ENCODE results near the gene EP400. TPM values are rescaled to one million over a fixed set of nuclear protein-coding genes. Genes with fewer than 3 reads are reported as not detected.

The EP400 gene
- total and polyA plus RNA-seq, 2 of the 4 experiments (the other 2 are of a cell fraction), result 4.3 to 11.4 TPM

DNA sequence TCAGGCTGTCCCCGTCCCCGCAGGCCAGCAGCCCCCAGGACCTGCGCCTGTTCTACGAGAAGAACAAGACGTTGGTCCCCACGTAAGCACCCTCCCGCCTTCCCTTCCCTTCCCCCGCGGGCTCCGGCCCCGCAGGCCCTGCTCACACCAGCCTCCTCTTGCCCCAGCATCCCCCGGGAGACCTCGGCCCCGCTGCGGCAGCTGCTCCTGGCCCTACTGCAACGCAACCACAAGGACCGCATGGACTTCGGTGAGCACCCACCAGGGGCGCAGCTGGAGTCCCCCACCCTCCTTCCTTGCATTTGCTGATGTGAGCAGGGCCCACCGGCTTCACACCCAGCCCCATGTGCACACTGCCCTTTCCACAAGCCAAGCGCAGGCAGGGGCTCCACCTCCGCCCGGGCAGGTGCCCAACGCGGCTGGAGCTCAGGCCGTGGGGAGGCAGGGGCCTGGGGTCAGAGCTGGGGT, 40.0 kb upstream of the EP400 start:
- H2BK120ac ChIP-seq (ENCODE audit: low read depth, low read length), result no peak overlapping the region
- no peak overlapping the region for H2AK5ac ChIP-seq (ENCODE audit: low read depth, low read length)
- CTCF ChIA-PET, result no interaction called here
- H2BK5ac ChIP-seq (ENCODE audit: low read depth, low read length, poor library complexity, severe bottlenecking), result no peak overlapping the region
- peaks cover 61% of the 10 kb centered on the region for H3K36me3 ChIP-seq (ENCODE audit: control insufficient read depth, insufficient read depth, low read length)
- no peak for DNase-seq
- no peak overlapping the region for H4K91ac ChIP-seq (ENCODE audit: insufficient read depth, low read depth, low read length)
- no peak overlapping the region for H3K27ac ChIP-seq (ENCODE audit: insufficient read depth, low read length)
- no peak overlapping the region for H2AFZ ChIP-seq (replicated peaks; ENCODE audit: low read length, poor library complexity)
- TF ChIP-seq BHLHE40 (IDR thresholded peaks at IDR 0.05; ENCODE audit: low read depth, low read length) (no peak), CHD1 (IDR thresholded peaks at IDR 0.05; ENCODE audit: low read depth, low read length) (no peak), RCOR1 (IDR thresholded peaks at IDR 0.05; ENCODE audit: insufficient replicate concordance, low read length) (no peak), FOS (IDR thresholded peaks at IDR 0.05; ENCODE audit: low read depth, low read length) (no peak), POLR2A (IDR thresholded peaks at IDR 0.05; ENCODE audit: low read depth, low read length) (no peak), MXI1 (IDR thresholded peaks at IDR 0.05; ENCODE audit: borderline replicate concordance, low read depth, low read length) (no peak), MAFK (IDR thresholded peaks at IDR 0.05; ENCODE audit: low read depth, low read length) (no peak), RFX5 (IDR thresholded peaks at IDR 0.05; ENCODE audit: low read depth, low read length) (no peak), RAD21 (IDR thresholded peaks at IDR 0.05; ENCODE audit: low read length) (no peak), MAZ (IDR thresholded peaks at IDR 0.05; ENCODE audit: borderline replicate concordance, low read depth, low read length) (no peak), CEBPB (IDR thresholded peaks at IDR 0.05; ENCODE audit: low read depth, low read length) (no peak), SMC3 (IDR thresholded peaks at IDR 0.05; ENCODE audit: low read depth, low read length) (no peak), NFE2L2 (IDR thresholded peaks at IDR 0.05; ENCODE audit: low read depth, low read length) (no peak)
- TF ChIP-seq, protein P1, sequence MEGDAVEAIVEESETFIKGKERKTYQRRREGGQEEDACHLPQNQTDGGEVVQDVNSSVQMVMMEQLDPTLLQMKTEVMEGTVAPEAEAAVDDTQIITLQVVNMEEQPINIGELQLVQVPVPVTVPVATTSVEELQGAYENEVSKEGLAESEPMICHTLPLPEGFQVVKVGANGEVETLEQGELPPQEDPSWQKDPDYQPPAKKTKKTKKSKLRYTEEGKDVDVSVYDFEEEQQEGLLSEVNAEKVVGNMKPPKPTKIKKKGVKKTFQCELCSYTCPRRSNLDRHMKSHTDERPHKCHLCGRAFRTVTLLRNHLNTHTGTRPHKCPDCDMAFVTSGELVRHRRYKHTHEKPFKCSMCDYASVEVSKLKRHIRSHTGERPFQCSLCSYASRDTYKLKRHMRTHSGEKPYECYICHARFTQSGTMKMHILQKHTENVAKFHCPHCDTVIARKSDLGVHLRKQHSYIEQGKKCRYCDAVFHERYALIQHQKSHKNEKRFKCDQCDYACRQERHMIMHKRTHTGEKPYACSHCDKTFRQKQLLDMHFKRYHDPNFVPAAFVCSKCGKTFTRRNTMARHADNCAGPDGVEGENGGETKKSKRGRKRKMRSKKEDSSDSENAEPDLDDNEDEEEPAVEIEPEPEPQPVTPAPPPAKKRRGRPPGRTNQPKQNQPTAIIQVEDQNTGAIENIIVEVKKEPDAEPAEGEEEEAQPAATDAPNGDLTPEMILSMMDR (conservative IDR thresholded peaks at IDR 0.05; ENCODE audit: low read depth, low read length), result no peak
- TF ChIP-seq, protein P2, sequence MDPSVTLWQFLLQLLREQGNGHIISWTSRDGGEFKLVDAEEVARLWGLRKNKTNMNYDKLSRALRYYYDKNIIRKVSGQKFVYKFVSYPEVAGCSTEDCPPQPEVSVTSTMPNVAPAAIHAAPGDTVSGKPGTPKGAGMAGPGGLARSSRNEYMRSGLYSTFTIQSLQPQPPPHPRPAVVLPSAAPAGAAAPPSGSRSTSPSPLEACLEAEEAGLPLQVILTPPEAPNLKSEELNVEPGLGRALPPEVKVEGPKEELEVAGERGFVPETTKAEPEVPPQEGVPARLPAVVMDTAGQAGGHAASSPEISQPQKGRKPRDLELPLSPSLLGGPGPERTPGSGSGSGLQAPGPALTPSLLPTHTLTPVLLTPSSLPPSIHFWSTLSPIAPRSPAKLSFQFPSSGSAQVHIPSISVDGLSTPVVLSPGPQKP (IDR thresholded peaks at IDR 0.05; ENCODE audit: borderline replicate concordance, low read depth, low read length), result no peak
- TF ChIP-seq, protein P3, sequence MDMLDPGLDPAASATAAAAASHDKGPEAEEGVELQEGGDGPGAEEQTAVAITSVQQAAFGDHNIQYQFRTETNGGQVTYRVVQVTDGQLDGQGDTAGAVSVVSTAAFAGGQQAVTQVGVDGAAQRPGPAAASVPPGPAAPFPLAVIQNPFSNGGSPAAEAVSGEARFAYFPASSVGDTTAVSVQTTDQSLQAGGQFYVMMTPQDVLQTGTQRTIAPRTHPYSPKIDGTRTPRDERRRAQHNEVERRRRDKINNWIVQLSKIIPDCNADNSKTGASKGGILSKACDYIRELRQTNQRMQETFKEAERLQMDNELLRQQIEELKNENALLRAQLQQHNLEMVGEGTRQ (IDR thresholded peaks at IDR 0.05; ENCODE audit: low read depth, low read length), result no peak
- H3K4ac ChIP-seq (ENCODE audit: low read depth, low read length), result no peak overlapping the region
- H2BK15ac ChIP-seq (ENCODE audit: low read depth, low read length), result no peak overlapping the region
- dilution Hi-C loops (cut with HindIII; ENCODE audit: low sequenced_read_pairs, unreplicated experiment) (no loop called here), intact Hi-C loops (cut with micrococcal nuclease) (no loop called here), in situ Hi-C loops (cut with MboI; ENCODE audit: low sequenced_read_pairs) (no loop called here)
- H3K56ac ChIP-seq (ENCODE audit: extremely low read depth, insufficient read depth, low read length), result no peak overlapping the region
- no peak overlapping the region for H3K4me3 ChIP-seq (ENCODE audit: insufficient read depth, low read depth, low read length)
- no TSS peak for BruUV-seq (replicated peaks)
- no peak overlapping the region for H3K9ac ChIP-seq (ENCODE audit: low read depth, low read length)
- no peak overlapping the region for H3K14ac ChIP-seq (replicated peaks; ENCODE audit: low read depth, low read length)
- H3K4me1 ChIP-seq (ENCODE audit: control insufficient read depth, insufficient read depth, low read length), result peaks cover 9% of the 10 kb centered on the region
- no peak overlapping the region for H2AK9ac ChIP-seq (replicated peaks; ENCODE audit: low read depth, low read length, poor library complexity)
- no peak overlapping the region for H2BK20ac ChIP-seq (ENCODE audit: low read depth, low read length)
- WGBS, 2 experiments (ENCODE audit: extremely low coverage in 2 of 2, insufficient read length in 1 of 2), result 86% methylated on average over 10 of the region's 26 CpGs; no CpG with 5 or more reads in 1 of the 2 experiments
- no peak overlapping the region for H3K23ac ChIP-seq (ENCODE audit: low read depth, low read length)
- POLR2A ChIA-PET (ENCODE audit: unreplicated experiment), result interaction anchor here (1.1 kb wide), 1 partner anchor 13 kb away, joined by 3 read pairs; no protein-coding TSS in a partner anchor
- 0 out of 2 replicates have a peak, but pooled peaks cover 3% of the 10 kb centered on the region for H3K9me1 ChIP-seq (ENCODE audit: insufficient read depth, low read length)
- H4K5ac ChIP-seq (ENCODE audit: low read depth, low read length), result no peak overlapping the region
- no peak overlapping the region for H4K8ac ChIP-seq (ENCODE audit: low read depth in 2 of 2, low read length in 2 of 2)
- H4K20me1 ChIP-seq (ENCODE audit: insufficient read depth, low read length), result peaks cover 25% of the 10 kb centered on the region
- no peaks in the 10 kb centered on the region for H3K9me3 ChIP-seq (ENCODE audit: control insufficient read depth, insufficient read depth, low read length)
- no peak for ATAC-seq (ENCODE audit: low read depth)
- no peak overlapping the region for H3K4me2 ChIP-seq (ENCODE audit: low read depth, low read length)
- H3K27me3 ChIP-seq (ENCODE audit: control insufficient read depth, insufficient read depth, low read length), result no peaks in the 10 kb centered on the region
- peaks cover 4 to 26% of the 10 kb centered on the region in 2 experiments; a peak in 1 of 4 replicates for H3K79me1 ChIP-seq (ENCODE audit: low read depth in 1 of 2, low read length in 2 of 2)
- H3K18ac ChIP-seq (ENCODE audit: low read depth, low read length), result no peak overlapping the region
